Stomach (tissue), 9 donors: Measurements from ENCODE around the gene CKB. TPM values are rescaled to one million over a fixed set of nuclear protein-coding genes. Genes with fewer than 3 reads are reported as not detected.

Experiments used
- DNase-seq, 2 donors: peaks; one replicate each; pipeline versions ENCODE4 v3.0.0 to v3.0.0-alpha.2; 2013 to 2019
- H3K27ac ChIP-seq, 5 donors: fragments of 200-600 bp in 4 of 5; sonication (generic) in 4 of 5; one replicate each; pipeline ENCODE4 v1.5.1; 2013 to 2019; ENCODE audit warnings: mild to moderate bottlenecking in 1 of 5, moderate library complexity in 1 of 5
- H3K27me3 ChIP-seq, 3 donors: fragments of 200-600 bp; sonication (generic); one replicate each; pipeline ENCODE4 v1.5.1; 2017 to 2019; ENCODE audit warnings: mixed run types in 1 of 3
- H3K36me3 ChIP-seq, 4 donors: fragments of 200-600 bp; sonication (generic); 1 replicate in 3 of 4; 2 replicates in 1 of 4; pipeline ENCODE4 v1.5.1; 2016 to 2019
- H3K4me1 ChIP-seq, 4 donors: fragments of 200-600 bp; sonication (generic); one replicate each; pipeline ENCODE4 v1.5.1; 2016 to 2019
- H3K4me3 ChIP-seq, 4 donors: fragments of 200-600 bp; sonication (generic) in 3 of 4; one replicate each; pipeline ENCODE4 v1.5.1; 2016 to 2019; ENCODE audit warnings: mild to moderate bottlenecking in 1 of 4
- H3K9me3 ChIP-seq, 4 donors: fragments of 200-600 bp; sonication (generic); one replicate each; pipeline ENCODE4 v1.5.1; 2016 to 2019
- CTCF ChIP-seq, 7 experiments: fragments of 450-650 bp in 4 of 7; fragments of 200-600 bp in 3 of 7; sonication (generic) in 3 of 7; IDR thresholded peaks; one replicate each; pipeline ENCODE4 v1.5.1; 2016 to 2019; ENCODE audit warnings: antibody characterized with exemption in 7 of 7, control low read depth in 2 of 7, mild to moderate bottlenecking in 1 of 7
- EP300 ChIP-seq: sonication (generic); formaldehyde crosslinking; IDR thresholded peaks from one replicate; pipeline ENCODE4 v1.6.1; 2017; ENCODE audit warnings: antibody characterized with exemption
- POLR2A ChIP-seq, 4 donors: fragments of 450-650 bp; IDR thresholded peaks; one replicate each; pipeline ENCODE4 v1.6.1; 2016; ENCODE audit warnings: antibody characterized with exemption in 4 of 4, control low read depth in 2 of 4, mild to moderate bottlenecking in 1 of 4, moderate library complexity in 1 of 4
- POLR2AphosphoS5 ChIP-seq, 3 donors: sonication (generic); formaldehyde crosslinking; IDR thresholded peaks; one replicate each; pipeline ENCODE4 v1.6.1; 2016; ENCODE audit warnings: antibody characterized with exemption in 3 of 3
- WGBS, 5 donors: extraction: QIAGEN DNeasy Blood & Tissue Kit in 3 of 5; methylation state at CpG; one replicate each; pipeline versions ENCODE4 v1.1.5 to v1.1.7; 2013 to 2018; 5-methylcytosine and 5-hydroxymethylcytosine counted together
- intact Hi-C: fragments of 100-400 bp; cut with DNase I; formaldehyde crosslinking; loops from one replicate; pipeline ENCODE4 v1.15.1; 2023; ENCODE audit warnings: low total_unique reads
- polyA plus RNA-seq, 3 donors: library from polyadenylated mRNA; stranded (reverse); fragments of 200-250 nt; gene quantifications; one replicate each; pipeline ENCODE4 v1.2.3, GENCODE V29; 2013
- total RNA-seq, 5 donors: library from RNA; depleted of rRNA; stranded (reverse); fragments of >200 nt; gene quantifications; one replicate each; pipeline versions ENCODE4 v1.1.0 to v1.2.3, GENCODE V29; 2014 to 2016
- donor health status: healthy with polysubstance abuse.
- donor health status: Bipolar disorder and iron deficiency.
- donor health status: healthy.

CKB gene
- total and polyA plus RNA-seq, 8 donors = 216 to 1,146 (median 806) TPM

GRCh38 chr14:103491691-103492090, 30.9 kb downstream of the CKB start:
- TF ChIP-seq EP300 = no peak
- Histone ChIP-seq H3K27ac (no peak overlapping the region), H3K27me3 (no peaks in the 10 kb centered on the region), H3K36me3 (peaks cover 40 to 99% (median 98%) of the 10 kb centered on the region in 4 donors), H3K4me3 (no peak overlapping the region), H3K4me1 (no peaks in the 10 kb centered on the region), H3K9me3 (no peaks in the 10 kb centered on the region)
- intact Hi-C loops = loop anchor here (10.0 kb wide), 1 partner anchor 53 kb away; no protein-coding TSS in a partner anchor
- DNase-seq = no peak
- WGBS, 5 donors = 88 to 93% (median 89%) methylated on average over 10 of the region's 10 CpGs

- WGBS, 5 donors = 89 to 97% (median 90%) methylated on average over 2 of the region's 2 CpGs
- Histone ChIP-seq H3K9me3 (no peaks in the 10 kb centered on the region), H3K36me3 (peaks cover 32 to 92% (median 89%) of the 10 kb centered on the region in 4 donors), H3K4me3 (no peak overlapping the region), H3K4me1 (peaks cover 0 to 4% (median 2%) of the 10 kb centered on the region in 4 donors), H3K27me3 (no peaks in the 10 kb centered on the region), H3K27ac (no peak overlapping the region)
- no peak for DNase-seq
- TF ChIP-seq POLR2A (IDR thresholded peaks at IDR 0.05) = no peak
- TF ChIP-seq POLR2AphosphoS5 (IDR thresholded peaks at IDR 0.05) = no peak
- TF ChIP-seq EP300 = no peak
- no peak for TF ChIP-seq CTCF (IDR thresholded peaks at IDR 0.05)
- intact Hi-C loops = loop anchor here (10.0 kb wide), 1 partner anchor 55 kb away; no protein-coding TSS in a partner anchor
Observed at GRCh38 chr14:103489621-103490020, 33.0 kb downstream of the CKB start.

GRCh38 chr14:103488960-103489359, 33.7 kb downstream of the CKB start:
- TF ChIP-seq EP300 = no peak
- TF ChIP-seq CTCF (IDR thresholded peaks at IDR 0.05) = no peak
- no peak for TF ChIP-seq POLR2A (IDR thresholded peaks at IDR 0.05)
- TF ChIP-seq POLR2AphosphoS5 (IDR thresholded peaks at IDR 0.05) = no peak
- Histone ChIP-seq H3K36me3 (peaks cover 28 to 92% (median 89%) of the 10 kb centered on the region in 4 donors), H3K4me3 (no peak overlapping the region)

GRCh38 chr14:103488071-103488470, 34.6 kb downstream of the CKB start:
- DNase-seq = no peak
- no peak overlapping the region for H3K27ac ChIP-seq
- peaks cover 21 to 91% (median 86%) of the 10 kb centered on the region in 4 donors for H3K36me3 ChIP-seq
- H3K4me1 ChIP-seq = peaks cover 0 to 19% (median 12%) of the 10 kb centered on the region in 4 donors
- intact Hi-C loops = no loop called here
- TF ChIP-seq POLR2AphosphoS5 (IDR thresholded peaks at IDR 0.05) (no peak), EP300 (no peak), POLR2A (IDR thresholded peaks at IDR 0.05) (no peak), CTCF (IDR thresholded peaks at IDR 0.05) (no peak)
- H3K9me3 ChIP-seq = no peaks in the 10 kb centered on the region
- 88 to 92% (median 90%) methylated on average over 6 of the region's 6 CpGs for WGBS, 5 donors
- no peak overlapping the region for H3K4me3 ChIP-seq
- no peaks in the 10 kb centered on the region for H3K27me3 ChIP-seq

More at GRCh38 chr14:103488960-103489359, 33.7 kb downstream of the CKB start:
- WGBS, 5 donors = 73 to 92% (median 81%) methylated on average over 2 of the region's 2 CpGs
- DNase-seq = no peak
- no peaks in the 10 kb centered on the region for H3K27me3 ChIP-seq
- intact Hi-C loops = no loop called here
- H3K4me1 ChIP-seq = peaks cover 0 to 10% (median 4%) of the 10 kb centered on the region in 4 donors
- H3K9me3 ChIP-seq = no peaks in the 10 kb centered on the region
- no peak overlapping the region for H3K27ac ChIP-seq

- Histone ChIP-seq H3K27ac (no peak overlapping the region), H3K36me3 (peaks cover 22 to 92% (median 85%) of the 10 kb centered on the region in 4 donors), H3K27me3 (no peaks in the 10 kb centered on the region), H3K4me3 (no peak overlapping the region), H3K9me3 (no peaks in the 10 kb centered on the region), H3K4me1 (peaks cover 0 to 43% (median 13%) of the 10 kb centered on the region in 4 donors)
- no peak for DNase-seq
- 57 to 74% (median 68%) methylated on average over 2 of the region's 2 CpGs for WGBS, 5 donors
- TF ChIP-seq CTCF (IDR thresholded peaks at IDR 0.05) = no peak
- no peak for TF ChIP-seq POLR2AphosphoS5 (IDR thresholded peaks at IDR 0.05)
- TF ChIP-seq POLR2A (IDR thresholded peaks at IDR 0.05) = no peak
- TF ChIP-seq EP300 = no peak
- intact Hi-C loops = no loop called here
Observed at GRCh38 chr14:103485504-103485903, 37.1 kb downstream of the CKB start.
